Activated CD8-positive, alpha-beta T cell treated with anti-CD3 and anti-CD28 coated beads for 36 hours (primary cell): ENCODE results near the gene SNX19. TPM values are rescaled to one million over a fixed set of nuclear protein-coding genes. Genes with fewer than 3 reads are reported as not detected.

Source experiments
- ATAC-seq: fragments of 200-7000 bp; cut with Tn5 transposase; one replicate; pipeline ENCODE4 v1.10.0; 2021; ENCODE audit warnings: mild to moderate bottlenecking, moderate library complexity
- CTCF ChIA-PET: fragments of 350-600 bp; sonication (Branson Sonifier 250); formaldehyde crosslinking; loops from one replicate; lab custom pipeline; 2021; ENCODE audit warnings: antibody characterized with exemption; lab: Charles Lee
- POLR2A ChIA-PET: fragments of 350-600 bp; sonication (Branson Sonifier 250); formaldehyde crosslinking; loops from one replicate; lab custom pipeline; 2021; ENCODE audit warnings: antibody characterized with exemption; lab: Charles Lee
- DNase-seq: peaks from one replicate; pipeline ENCODE4 v3.0.0-alpha.2; 2020
- H3K27ac Mint-ChIP-seq: one replicate; pipeline ENCODE4 v1.8.0; 2021; ENCODE audit warnings: mild to moderate bottlenecking, mixed read lengths
- H3K27me3 Mint-ChIP-seq: one replicate; pipeline ENCODE4 v1.8.0; 2021; ENCODE audit warnings: mixed read lengths
- H3K36me3 Mint-ChIP-seq: one replicate; pipeline ENCODE4 v1.8.0; 2021; ENCODE audit warnings: low read depth, mixed read lengths
- H3K4me1 Mint-ChIP-seq: one replicate; pipeline ENCODE4 v1.8.0; 2021; ENCODE audit warnings: low read depth, mixed read lengths
- H3K4me3 Mint-ChIP-seq: one replicate; pipeline ENCODE4 v1.8.0; 2021; ENCODE audit warnings: mild to moderate bottlenecking, moderate library complexity, mixed read lengths
- H3K9me3 Mint-ChIP-seq: one replicate; pipeline ENCODE4 v1.8.0; 2021; ENCODE audit warnings: mixed read lengths
- CTCF ChIP-seq: fragments of 200-600 bp; IDR thresholded peaks from one replicate; pipeline ENCODE4 v1.8.0; 2022; ENCODE audit warnings: antibody characterized with exemption, mild to moderate bottlenecking
- intact Hi-C: fragments of 100-400 bp; cut with micrococcal nuclease; formaldehyde crosslinking; loops from one replicate; pipeline ENCODE4 v1.10.0; 2022
- total RNA-seq, 2 experiments: library from RNA; stranded (reverse); gene quantifications; one replicate each; pipeline ENCODE4 v1.2.3, GENCODE V29; 2021

The SNX19 gene
- total RNA-seq, 2 experiments from 2014 or later = 20.9 to 22.7 TPM

DNA sequence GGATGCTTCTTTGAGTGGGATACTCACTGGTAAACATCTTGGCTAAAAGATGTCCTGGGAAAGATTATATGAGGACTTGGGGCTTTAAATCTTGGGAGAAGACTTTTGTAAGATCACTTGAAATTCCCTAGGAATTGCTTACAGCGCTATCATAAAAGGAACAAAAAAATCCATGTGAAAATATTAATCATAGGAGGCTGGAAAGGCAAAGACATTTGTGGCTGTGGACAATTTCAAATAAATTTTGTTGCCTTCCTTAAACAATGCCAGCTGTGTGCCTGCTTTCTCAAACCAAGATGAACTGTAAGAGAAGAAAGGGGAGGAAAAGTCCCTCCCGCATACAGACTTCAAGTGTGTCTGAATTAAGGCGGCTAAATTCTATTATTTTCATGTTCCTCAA lies 75.6 kb downstream of the SNX19 start:
- CTCF ChIA-PET = interaction anchor here (5.3 kb wide), 1 partner anchor 22 kb away, joined by 24 read pairs; no protein-coding TSS in a partner anchor
- Mint-ChIP-seq H3K27ac (no peak overlapping the region), H3K9me3 (peaks cover 12% of the 10 kb centered on the region), H3K27me3 (peaks cover 14% of the 10 kb centered on the region), H3K4me3 (no peak overlapping the region), H3K4me1 (no peaks in the 10 kb centered on the region), H3K36me3 (peaks cover 4% of the 10 kb centered on the region)
- POLR2A ChIA-PET = no interaction called here
- DNase-seq (no peak), ATAC-seq (no peak)
- intact Hi-C loops = no loop called here
- TF ChIP-seq CTCF = no peak

- peaks cover 14% of the 10 kb centered on the region for H3K27me3 Mint-ChIP-seq
Measured at GRCh38 chr11:130839981-130840666, 76.2 kb downstream of the SNX19 start.

GRCh38 chr11:130837194-130837593 lies 79.1 kb downstream of the SNX19 start:
- H3K36me3 Mint-ChIP-seq = peaks cover 4% of the 10 kb centered on the region
- ATAC-seq (no peak), DNase-seq (no peak)
- peaks cover 12% of the 10 kb centered on the region for H3K9me3 Mint-ChIP-seq
- H3K4me1 Mint-ChIP-seq = no peaks in the 10 kb centered on the region
- POLR2A ChIA-PET = no interaction called here
- H3K27ac Mint-ChIP-seq = no peak overlapping the region
- CTCF ChIA-PET = interaction anchor here (5.3 kb wide), 1 partner anchor 25 kb away, joined by 24 read pairs; no protein-coding TSS in a partner anchor
- H3K4me3 Mint-ChIP-seq = no peak overlapping the region
- intact Hi-C loops = no loop called here
- H3K27me3 Mint-ChIP-seq = peaks cover 12% of the 10 kb centered on the region
- no peak for TF ChIP-seq CTCF

More at GRCh38 chr11:130839981-130840666, 76.2 kb downstream of the SNX19 start:
- TF ChIP-seq CTCF = no peak
- CTCF ChIA-PET = interaction anchor here (5.3 kb wide), 1 partner anchor 22 kb away, joined by 24 read pairs; no protein-coding TSS in a partner anchor
- peaks cover 4% of the 10 kb centered on the region for H3K36me3 Mint-ChIP-seq
- H3K4me3 Mint-ChIP-seq = no peak overlapping the region
- H3K4me1 Mint-ChIP-seq = no peaks in the 10 kb centered on the region
- H3K9me3 Mint-ChIP-seq = peaks cover 12% of the 10 kb centered on the region
- DNase-seq (no peak), ATAC-seq (no peak)
- H3K27ac Mint-ChIP-seq = no peak overlapping the region
- POLR2A ChIA-PET = no interaction called here
- intact Hi-C loops = no loop called here

DNA sequence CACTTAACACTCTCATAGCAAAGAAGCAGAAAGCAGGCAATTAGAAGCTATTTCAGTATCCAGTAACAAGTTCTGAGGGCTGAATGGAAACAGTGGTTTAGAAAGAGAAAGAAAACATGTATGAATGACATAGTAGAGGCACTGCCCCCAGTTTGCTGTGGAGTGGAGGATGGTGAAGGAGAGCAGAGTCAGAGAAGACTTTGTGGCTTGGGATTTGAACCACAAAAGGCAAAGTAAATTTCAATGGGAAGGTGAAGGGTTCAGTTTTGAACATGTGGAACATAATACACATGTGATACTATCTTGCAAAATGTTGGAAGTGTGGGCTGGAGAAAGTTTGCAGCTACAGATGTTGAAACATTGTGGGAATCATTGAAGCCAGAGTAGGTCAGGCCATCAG lies 81.4 kb downstream of the SNX19 start:
- TF ChIP-seq CTCF = no peak
- Mint-ChIP-seq H3K27me3 (peaks cover 2% of the 10 kb centered on the region), H3K4me1 (no peaks in the 10 kb centered on the region), H3K9me3 (peaks cover 12% of the 10 kb centered on the region), H3K4me3 (no peak overlapping the region), H3K36me3 (peaks cover 4% of the 10 kb centered on the region), H3K27ac (no peak overlapping the region)
- ChIA-PET POLR2A (no interaction called here), CTCF (interaction anchor here (1.7 kb wide), 1 partner anchor 27 kb away, joined by 7 read pairs; no protein-coding TSS in a partner anchor)
- intact Hi-C loops = no loop called here
- ATAC-seq (no peak), DNase-seq (no peak)
